ENCODE data around the gene SLC25A43.

GRCh38 chrX:119391279-119391678 is 7.9 kb upstream of the SLC25A43 start:
- TF ChIP-seq POLR2AphosphoS5 (IDR thresholded peaks at IDR 0.05) (no peak), CTCF (IDR thresholded peaks at IDR 0.05) (peak in 1 of 7 experiments; percentile 33), EP300 (IDR thresholded peaks at IDR 0.05) (no peak), POLR2A (IDR thresholded peaks at IDR 0.05) (no peak)

Measured in stomach (tissue), 4 donors.